Spleen (tissue), 11 donors: ENCODE data around the gene ZNF462. TPM values are rescaled to one million over a fixed set of nuclear protein-coding genes. Genes with fewer than 3 reads are reported as not detected.

Experiments
- DNase-seq: peaks from one replicate; pipeline ENCODE4 v3.0.0-alpha.2; 2020
- H3K27ac ChIP-seq, 8 donors: fragments of 200-600 bp; sonication (generic) in 7 of 8; 1 replicate in 4 of 8; 2 replicates in 4 of 8; pipeline versions ENCODE4 v1.5.0 to v1.8.0; 2016 to 2021; ENCODE audit warnings: inconsistent platforms in 4 of 8, mild to moderate bottlenecking in 4 of 8, moderate library complexity in 1 of 8
- H3K27me3 ChIP-seq, 7 donors: fragments of 200-600 bp; sonication (generic) in 6 of 7; replicated peaks in 1 of 7; 1 replicate in 4 of 7; 2 replicates in 3 of 7; pipeline versions ENCODE4 v1.5.0 to v1.8.0; 2016 to 2021; ENCODE audit warnings: inconsistent platforms in 3 of 7, mild to moderate bottlenecking in 1 of 7
- H3K36me3 ChIP-seq, 6 donors: fragments of 200-600 bp; sonication (generic) in 5 of 6; 1 replicate in 4 of 6; 2 replicates in 2 of 6; pipeline versions ENCODE4 v1.5.0 to v1.8.0; 2016 to 2021; ENCODE audit warnings: inconsistent platforms in 2 of 6
- H3K4me1 ChIP-seq, 6 donors: fragments of 200-600 bp; sonication (generic) in 5 of 6; 1 replicate in 3 of 6; 2 replicates in 3 of 6; pipeline versions ENCODE4 v1.5.0 to v1.8.0; 2016 to 2021; ENCODE audit warnings: inconsistent platforms in 3 of 6
- H3K4me3 ChIP-seq, 8 donors: fragments of 200-600 bp; sonication (generic) in 7 of 8; 1 replicate in 4 of 8; 2 replicates in 4 of 8; pipeline versions ENCODE4 v1.5.0 to v1.8.0; 2016 to 2021; ENCODE audit warnings: inconsistent platforms in 4 of 8, mild to moderate bottlenecking in 4 of 8, moderate library complexity in 2 of 8
- H3K9me3 ChIP-seq, 8 donors: fragments of 200-600 bp; sonication (generic) in 7 of 8; 1 replicate in 4 of 8; 2 replicates in 4 of 8; pipeline versions ENCODE4 v1.5.0 to v1.8.0; 2016 to 2021; ENCODE audit warnings: inconsistent platforms in 4 of 8
- POLR2A ChIP-seq, 3 donors: fragments of 450-650 bp; IDR thresholded peaks; one replicate each; pipeline ENCODE4 v1.5.1; 2017; ENCODE audit warnings: antibody characterized with exemption in 3 of 3, mild to moderate bottlenecking in 1 of 3
- POLR2AphosphoS5 ChIP-seq, 3 donors: sonication (generic); formaldehyde crosslinking; IDR thresholded peaks; one replicate each; pipeline ENCODE4 v1.5.1; 2017; ENCODE audit warnings: antibody characterized with exemption in 3 of 3
- WGBS, 5 donors: extraction: QIAGEN DNeasy Blood & Tissue Kit in 3 of 5; methylation state at CpG; one replicate each; pipeline versions ENCODE4 v1.1.5 to v1.1.7; 2013 to 2018; 5-methylcytosine and 5-hydroxymethylcytosine counted together
- intact Hi-C: fragments of 100-400 bp; cut with DNase I; formaldehyde crosslinking; loops from one replicate; pipeline ENCODE4 v1.15.0; 2023; ENCODE audit warnings: low total_unique reads
- polyA plus RNA-seq, 3 donors: library from polyadenylated mRNA; stranded (reverse); fragments of 200-250 nt; gene quantifications; one replicate each; pipeline ENCODE4 v1.2.1, GENCODE V29; 2013
- total RNA-seq, 7 donors: library from RNA; depleted of rRNA in 3 of 7; stranded (reverse); fragments of >200 nt in 3 of 7; fragmentation: NEBNext Ultra II Directional in 4 of 7; extraction: Animal tissue kit (Norgen Biotek cat#: 25700) in 4 of 7; gene quantifications; one replicate each; pipeline versions ENCODE4 v1.1.0 to v1.2.1, GENCODE V29; 2016 to 2021
- TF ChIP-seq, protein P1 (sequence below), 11 experiments: fragments of 200-600 bp in 7 of 11; fragments of 450-650 bp in 4 of 11; sonication (generic) in 4 of 11; IDR thresholded peaks in 8 of 11; conservative IDR thresholded peaks in 3 of 11; 1 replicate in 7 of 11; 2 replicates in 4 of 11; pipeline versions ENCODE4 v1.4.0 to v1.8.0; 2016 to 2021; ENCODE audit warnings: antibody characterized with exemption in 11 of 11, inconsistent platforms in 4 of 11, mild to moderate bottlenecking in 1 of 11
- donor health status: healthy with polysubstance abuse.
- donor health status: DM: no; HTN: no; CAD: no; lungs with moderate emphysema.
- donor health status: DM: no; HTN: no; CAD: no.
- donor health status: Bipolar disorder and iron deficiency.
- donor health status: healthy.
- donor health status: DM: no; HTN: no; CAD: no.
- donor health status: DM: yes; HTN: yes; CAD: no.

ZNF462 gene
- total and polyA plus RNA-seq, 10 donors: 0.36 to 38.9 (median 20.3) TPM

DNA sequence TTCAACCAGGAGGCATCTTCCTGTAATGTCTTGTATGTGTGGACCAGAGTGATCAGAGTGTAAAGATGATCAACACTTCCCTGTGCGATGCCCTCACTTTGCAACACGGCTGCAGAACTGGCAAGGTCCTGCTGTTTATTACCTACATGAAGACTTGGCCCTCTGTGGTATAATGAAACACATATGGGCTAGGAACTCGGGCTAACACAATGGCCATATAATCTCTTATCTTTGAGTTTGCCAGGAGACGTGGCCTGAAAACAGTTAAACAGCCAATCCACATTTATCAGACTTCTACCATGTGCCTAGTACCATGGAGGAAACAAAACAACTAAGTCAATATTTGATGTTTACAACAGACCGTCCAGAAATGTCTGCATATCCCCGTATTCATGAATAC, 145.5 kb downstream of the ZNF462 start:
- Histone ChIP-seq H3K27me3 (no peaks in the 10 kb centered on the region), H3K36me3 (peaks cover 0 to 33% (median 6%) of the 10 kb centered on the region in 6 donors), H3K9me3 (peaks cover 0 to 7% (median 0%) of the 10 kb centered on the region in 8 donors), H3K27ac (no peak overlapping the region), H3K4me1 (no peaks in the 10 kb centered on the region), H3K4me3 (no peak overlapping the region)
- 88 to 96% (median 92%) methylated on average over 6 of the region's 6 CpGs for WGBS, 5 donors
- DNase-seq: no peak
- TF ChIP-seq POLR2AphosphoS5 (IDR thresholded peaks at IDR 0.05) (no peak), POLR2A (IDR thresholded peaks at IDR 0.05) (no peak)
- TF ChIP-seq, protein P1, sequence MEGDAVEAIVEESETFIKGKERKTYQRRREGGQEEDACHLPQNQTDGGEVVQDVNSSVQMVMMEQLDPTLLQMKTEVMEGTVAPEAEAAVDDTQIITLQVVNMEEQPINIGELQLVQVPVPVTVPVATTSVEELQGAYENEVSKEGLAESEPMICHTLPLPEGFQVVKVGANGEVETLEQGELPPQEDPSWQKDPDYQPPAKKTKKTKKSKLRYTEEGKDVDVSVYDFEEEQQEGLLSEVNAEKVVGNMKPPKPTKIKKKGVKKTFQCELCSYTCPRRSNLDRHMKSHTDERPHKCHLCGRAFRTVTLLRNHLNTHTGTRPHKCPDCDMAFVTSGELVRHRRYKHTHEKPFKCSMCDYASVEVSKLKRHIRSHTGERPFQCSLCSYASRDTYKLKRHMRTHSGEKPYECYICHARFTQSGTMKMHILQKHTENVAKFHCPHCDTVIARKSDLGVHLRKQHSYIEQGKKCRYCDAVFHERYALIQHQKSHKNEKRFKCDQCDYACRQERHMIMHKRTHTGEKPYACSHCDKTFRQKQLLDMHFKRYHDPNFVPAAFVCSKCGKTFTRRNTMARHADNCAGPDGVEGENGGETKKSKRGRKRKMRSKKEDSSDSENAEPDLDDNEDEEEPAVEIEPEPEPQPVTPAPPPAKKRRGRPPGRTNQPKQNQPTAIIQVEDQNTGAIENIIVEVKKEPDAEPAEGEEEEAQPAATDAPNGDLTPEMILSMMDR (IDR thresholded peaks at IDR 0.05 in 8 of 11, conservative IDR thresholded peaks at IDR 0.05 in 3 of 11): no peak
- intact Hi-C loops: no loop called here

DNA sequence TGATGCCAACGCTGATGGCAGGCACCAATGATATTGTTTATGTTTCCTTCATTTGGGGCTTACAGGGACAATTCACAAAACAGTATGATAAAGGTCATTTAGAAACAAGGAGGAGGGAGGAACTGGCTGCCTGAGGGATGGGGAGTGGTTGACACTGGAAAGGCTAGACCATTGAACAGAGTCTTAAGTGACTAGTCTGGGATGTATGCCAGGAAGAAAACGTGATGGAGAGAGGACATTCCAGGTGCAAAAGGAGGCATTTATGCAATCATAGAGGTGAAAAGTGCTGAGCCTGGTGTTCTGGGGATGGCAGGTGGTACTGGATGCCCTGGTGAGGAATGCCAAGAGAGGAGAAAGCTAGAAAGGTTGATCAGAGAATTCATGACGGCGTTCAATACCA, 153.4 kb downstream of the ZNF462 start:
- Histone ChIP-seq H3K36me3 (peaks cover 0 to 1% (median 0%) of the 10 kb centered on the region in 6 donors), H3K27ac (no peak overlapping the region), H3K27me3 (no peaks in the 10 kb centered on the region), H3K4me1 (no peaks in the 10 kb centered on the region), H3K4me3 (no peak overlapping the region), H3K9me3 (peaks cover 0 to 18% (median 6%) of the 10 kb centered on the region in 8 donors)
- TF ChIP-seq POLR2AphosphoS5 (IDR thresholded peaks at IDR 0.05) (no peak), POLR2A (IDR thresholded peaks at IDR 0.05) (no peak)
- TF ChIP-seq, protein P1 (IDR thresholded peaks at IDR 0.05 in 8 of 11, conservative IDR thresholded peaks at IDR 0.05 in 3 of 11): no peak
- DNase-seq: no peak
- WGBS, 5 donors: 78 to 87% (median 80%) methylated on average over 4 of the region's 4 CpGs
- intact Hi-C loops: no loop called here

DNA sequence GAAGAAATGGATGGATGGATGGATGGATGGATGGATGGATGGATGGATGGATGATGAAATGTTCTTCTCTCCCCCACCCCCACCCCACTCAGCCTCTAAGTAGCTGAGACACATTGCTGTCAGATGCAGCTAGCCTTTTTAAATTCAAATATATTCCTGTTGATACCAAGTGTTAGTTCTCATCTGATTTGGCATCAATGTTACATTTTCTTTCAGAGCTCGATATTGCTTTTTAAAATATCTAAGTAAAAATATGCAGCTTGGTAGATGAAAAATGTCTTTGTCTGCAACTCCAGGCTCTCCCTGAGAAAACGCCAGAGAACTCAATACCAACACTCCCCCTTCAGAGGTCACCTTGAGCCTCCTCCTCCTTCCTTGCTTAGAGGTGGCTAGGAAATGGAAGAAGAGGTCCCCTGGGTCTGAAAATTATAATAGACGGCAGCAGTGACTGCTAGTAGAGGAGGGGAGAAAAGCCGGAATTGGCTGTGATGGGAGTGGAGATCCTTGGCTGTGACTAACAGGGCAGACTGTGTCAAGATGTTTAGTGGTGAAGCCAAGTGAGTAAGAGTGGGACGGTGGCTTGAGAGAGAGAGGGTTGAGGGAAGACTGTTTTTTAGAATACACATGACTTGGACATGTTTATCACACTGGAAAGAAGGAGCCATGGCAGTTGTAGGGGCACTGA, 156.0 kb downstream of the ZNF462 start:
- Histone ChIP-seq H3K27me3 (no peaks in the 10 kb centered on the region), H3K36me3 (no peaks in the 10 kb centered on the region), H3K27ac (no peak overlapping the region), H3K4me1 (no peaks in the 10 kb centered on the region), H3K4me3 (no peak overlapping the region), H3K9me3 (peaks cover 0 to 16% (median 4%) of the 10 kb centered on the region in 8 donors)
- intact Hi-C loops: no loop called here
- WGBS, 5 donors: 64 to 82% (median 71%) methylated on average over 5 of the region's 5 CpGs
- DNase-seq: no peak
- TF ChIP-seq POLR2AphosphoS5 (IDR thresholded peaks at IDR 0.05): no peak
- TF ChIP-seq POLR2A (IDR thresholded peaks at IDR 0.05): no peak
- TF ChIP-seq, protein P1 (IDR thresholded peaks at IDR 0.05 in 8 of 11, conservative IDR thresholded peaks at IDR 0.05 in 3 of 11): no peak

DNA sequence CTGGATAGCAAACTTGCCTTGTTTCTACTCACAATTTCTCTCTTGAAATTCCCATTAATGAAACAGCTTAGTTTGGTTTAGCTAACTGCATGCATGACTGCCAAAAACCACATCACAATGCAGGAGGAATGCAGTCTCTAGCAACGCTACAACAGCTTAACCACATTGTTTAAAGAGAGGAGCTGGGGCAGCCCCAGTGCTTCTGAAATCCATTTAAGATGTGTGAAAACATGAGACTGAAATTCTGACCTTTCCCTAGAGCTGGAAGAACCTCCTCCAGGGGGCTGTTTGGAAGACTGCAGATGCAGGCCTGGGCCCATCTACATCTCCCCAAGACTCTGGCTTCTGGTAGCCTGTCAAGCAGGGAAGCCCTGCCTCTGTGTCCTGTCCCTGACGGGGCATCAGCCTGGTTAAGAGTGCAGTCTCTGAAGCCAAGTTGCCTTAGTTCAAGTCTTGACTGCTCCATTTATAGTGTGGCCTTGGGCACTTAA, 157.1 kb downstream of the ZNF462 start:
- Histone ChIP-seq H3K27me3 (no peaks in the 10 kb centered on the region), H3K4me3 (no peak overlapping the region), H3K36me3 (no peaks in the 10 kb centered on the region), H3K9me3 (peaks cover 0 to 16% (median 4%) of the 10 kb centered on the region in 8 donors), H3K4me1 (no peaks in the 10 kb centered on the region), H3K27ac (no peak overlapping the region)
- WGBS, 5 donors: 34 to 63% (median 53%) methylated on average over 2 of the region's 2 CpGs
- intact Hi-C loops: no loop called here
- no peak for DNase-seq
- TF ChIP-seq POLR2A (IDR thresholded peaks at IDR 0.05): no peak
- no peak for TF ChIP-seq POLR2AphosphoS5 (IDR thresholded peaks at IDR 0.05)
- TF ChIP-seq, protein P1 (IDR thresholded peaks at IDR 0.05 in 8 of 11, conservative IDR thresholded peaks at IDR 0.05 in 3 of 11): no peak
